ENCODE data around the gene SOX30.
"Not testable (repeated sequence)": the region's sequence is repeated elsewhere in the genome, so short reads cannot be mapped to it uniquely, and the experiment has no call there.

Gene SOX30

GRCh38 chr5:157652377-157652692, at the start of gene SOX30:
Gene SOX30, minus strand, starts transcription at chr5:157652438. Its CDS starts 360 bp downstream, at chr5:157652078.
- H3K4me3 ChIP-seq = peak within 1 kb of the TSS; percentile 24 to 41 (median 27)
- peak within 1 kb of the TSS in 13 of 21 experiments; percentile 14 to 77 (median 51) for H3K27ac ChIP-seq

DNA sequence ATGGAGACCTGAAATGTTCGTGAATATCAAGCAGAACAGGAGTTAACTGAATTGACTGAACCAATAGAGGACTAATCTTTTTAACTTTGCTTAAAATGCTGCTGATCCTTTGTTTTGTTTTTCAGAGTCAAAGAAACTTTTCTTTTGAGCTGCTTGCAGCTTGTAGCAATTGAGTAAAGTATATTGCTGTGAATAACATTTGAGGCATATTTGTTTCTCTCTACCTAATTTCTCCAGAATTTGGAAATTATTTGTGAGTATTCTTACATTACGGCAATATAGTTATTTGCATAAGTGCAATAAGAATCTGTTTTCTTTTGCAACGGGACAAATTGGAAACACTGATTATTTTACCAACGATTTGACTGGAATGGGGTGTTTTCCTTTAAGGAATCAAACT, 46.4 kb upstream of the SOX30 start:
- not testable (repeated sequence) for H3K27ac ChIP-seq, H3K4me3 ChIP-seq

DNA sequence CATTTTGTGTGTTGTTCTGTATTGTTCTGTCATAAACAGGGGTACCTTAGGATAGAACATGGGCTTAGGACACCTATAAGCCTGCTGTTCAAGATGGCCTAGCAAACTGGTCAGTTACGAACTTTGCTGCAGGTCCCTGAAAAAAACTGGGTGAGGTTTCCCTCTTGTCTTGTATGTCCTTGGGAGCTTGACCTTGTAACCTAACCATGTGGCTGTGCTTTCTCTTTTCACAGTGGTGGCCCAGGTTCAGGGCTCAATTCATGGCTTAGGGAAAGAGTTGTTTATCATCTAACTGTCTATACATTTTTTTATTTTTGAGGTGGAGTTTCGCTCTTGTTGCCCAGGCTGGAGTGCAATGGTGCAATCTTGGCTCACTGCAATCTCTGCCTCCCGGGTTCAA, 43.9 kb upstream of the SOX30 start:
- not testable (repeated sequence) for H3K4me3 ChIP-seq, H3K27ac ChIP-seq

DNA sequence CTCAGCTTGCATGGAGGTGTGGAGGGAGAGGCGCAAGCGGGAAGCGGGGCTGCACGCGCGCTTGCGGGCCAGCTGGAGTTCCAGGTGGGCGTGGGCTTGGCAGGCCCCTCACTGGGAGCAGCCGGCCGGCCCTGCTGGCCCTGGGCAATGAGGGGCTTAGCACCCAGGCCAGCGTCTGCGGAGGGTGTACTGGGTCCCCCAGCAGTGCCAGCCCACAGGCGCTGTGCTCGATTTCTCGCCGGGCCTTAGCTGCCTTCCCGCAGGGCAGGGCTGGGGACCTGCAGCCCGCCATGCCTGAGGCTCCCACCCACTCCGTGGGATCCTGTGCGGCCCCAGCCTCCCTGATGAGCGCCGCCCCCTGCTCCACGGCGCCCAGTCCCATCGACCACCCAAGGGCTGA, 41.6 kb upstream of the SOX30 start:
- not testable (repeated sequence) for H3K27ac ChIP-seq, H3K4me3 ChIP-seq

- no peak overlapping the region for H3K4me3 ChIP-seq
- no peak overlapping the region for H3K27ac ChIP-seq
These were observed 38.6 kb upstream of the SOX30 start for GRCh38 chr5:157690690-157691433.

DNA sequence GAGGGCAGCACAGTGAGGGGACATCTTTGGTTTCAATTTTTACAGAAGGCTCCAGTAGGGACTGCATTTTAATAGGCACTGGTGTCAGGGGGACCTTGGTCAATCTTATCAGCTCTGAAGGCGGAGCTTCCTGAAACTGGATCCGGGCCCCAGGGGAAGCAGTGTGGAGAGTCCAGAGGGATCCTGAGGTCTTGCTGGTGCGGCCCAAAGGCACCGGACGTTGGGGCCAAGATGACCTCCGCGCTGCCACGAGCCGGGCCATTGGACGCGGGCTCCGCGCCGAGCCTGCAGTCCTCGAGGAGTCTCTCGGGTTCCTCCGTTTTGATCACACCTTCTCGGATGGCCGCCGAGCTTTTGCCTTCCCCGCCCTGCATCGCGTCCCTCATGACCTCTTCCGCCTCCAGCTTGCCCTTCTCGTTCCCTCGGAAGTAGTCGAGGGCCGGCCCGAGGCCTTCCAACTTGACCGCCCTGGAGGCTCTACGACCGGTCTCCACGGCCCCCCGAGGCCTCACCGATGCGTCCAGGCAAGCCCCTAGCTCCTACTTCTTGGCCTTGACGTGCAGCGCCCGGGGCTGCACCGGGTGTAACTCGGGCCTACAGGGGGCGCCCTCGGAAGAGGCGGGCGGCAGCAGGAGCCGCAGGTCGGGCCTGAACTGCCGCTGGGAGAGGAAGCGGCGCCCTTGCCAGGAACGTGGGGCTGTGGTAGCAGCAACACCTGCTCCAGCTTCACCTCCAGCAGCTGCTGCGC, 37.9 kb upstream of the SOX30 start:
- Histone ChIP-seq H3K27ac (no peak overlapping the region), H3K4me3 (no peak overlapping the region)

- no peak overlapping the region for H3K4me3 ChIP-seq
- H3K27ac ChIP-seq = no peak overlapping the region
These were observed 34.9 kb upstream of the SOX30 start for GRCh38 chr5:157687198-157687554.

GRCh38 chr5:157686276-157687197, 34.3 kb upstream of the SOX30 start:
- H3K4me3 ChIP-seq, H3K27ac ChIP-seq: not testable (repeated sequence)

DNA sequence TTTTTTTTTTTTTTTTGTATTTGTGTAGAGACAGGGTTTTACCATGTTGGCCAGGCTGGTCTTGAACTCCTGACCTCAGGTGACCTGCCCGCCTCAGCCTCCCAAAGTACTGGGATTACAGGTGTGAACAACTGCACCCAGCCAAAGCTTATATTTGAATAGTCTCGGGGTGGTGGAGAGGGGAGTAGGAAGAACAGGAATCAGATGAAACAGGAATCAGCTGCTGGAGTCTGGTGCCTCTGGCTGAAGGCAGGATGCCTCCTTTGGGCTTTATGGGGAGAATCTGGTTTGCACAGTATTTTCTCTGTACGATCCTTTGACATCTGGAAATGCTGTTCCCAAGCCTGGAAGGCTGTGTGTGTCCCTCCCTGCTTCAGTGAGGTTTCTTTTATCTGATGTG, 30.0 kb upstream of the SOX30 start:
- no peak overlapping the region for H3K27ac ChIP-seq

DNA sequence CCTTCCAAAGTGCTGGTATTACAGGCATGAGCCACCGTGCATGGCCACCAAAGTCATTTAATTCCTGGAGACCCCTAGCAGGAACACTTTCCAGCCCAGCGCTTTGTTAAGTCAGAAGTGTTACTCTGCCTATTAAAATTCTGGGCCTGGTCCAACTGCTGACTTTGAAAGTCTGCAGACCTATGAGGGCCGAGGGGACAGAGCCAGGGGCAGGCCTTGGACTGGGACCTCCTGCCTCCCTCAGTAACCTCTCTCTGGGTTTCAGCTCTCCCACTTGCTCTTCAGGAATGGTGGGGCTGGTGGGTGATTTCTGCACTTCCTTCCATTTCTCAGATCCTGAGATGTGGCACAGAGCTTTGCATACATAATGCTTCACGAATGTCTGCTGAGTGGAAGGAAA, 28.8 kb upstream of the SOX30 start:
- H3K4me3 ChIP-seq = no peak overlapping the region
- no peak overlapping the region for H3K27ac ChIP-seq

More for the DNA sequence above, 30.0 kb upstream of the SOX30 start:
- no peak overlapping the region for H3K4me3 ChIP-seq

DNA sequence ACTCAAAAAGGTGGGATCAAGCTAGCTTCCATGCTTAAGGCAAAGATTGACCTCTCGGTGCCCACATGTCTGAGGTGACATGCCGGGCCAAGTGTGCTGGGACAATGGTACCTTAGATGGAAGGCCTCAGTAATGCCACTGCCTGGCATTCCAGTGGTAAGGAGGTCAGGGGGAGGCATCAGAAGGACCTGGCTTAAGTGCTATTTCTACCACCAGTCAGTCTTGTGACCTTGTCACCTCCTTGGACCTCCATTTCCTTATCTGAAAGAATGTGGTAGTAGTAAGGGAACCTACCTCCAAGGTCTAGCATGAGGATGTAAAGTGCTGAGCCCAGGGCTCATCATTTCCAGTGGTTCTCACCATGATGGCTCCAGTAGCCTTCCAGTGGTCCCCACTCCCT, 28.0 kb upstream of the SOX30 start:
- Histone ChIP-seq H3K4me3 (no peak overlapping the region), H3K27ac (no peak overlapping the region)

GRCh38 chr5:157679801-157680200, 27.6 kb upstream of the SOX30 start:
- Histone ChIP-seq H3K27ac (no peak overlapping the region), H3K4me3 (no peak overlapping the region)

- H3K27ac ChIP-seq = no peak overlapping the region
- no peak overlapping the region for H3K4me3 ChIP-seq
These were observed 25.7 kb upstream of the SOX30 start for GRCh38 chr5:157677931-157678330.

DNA sequence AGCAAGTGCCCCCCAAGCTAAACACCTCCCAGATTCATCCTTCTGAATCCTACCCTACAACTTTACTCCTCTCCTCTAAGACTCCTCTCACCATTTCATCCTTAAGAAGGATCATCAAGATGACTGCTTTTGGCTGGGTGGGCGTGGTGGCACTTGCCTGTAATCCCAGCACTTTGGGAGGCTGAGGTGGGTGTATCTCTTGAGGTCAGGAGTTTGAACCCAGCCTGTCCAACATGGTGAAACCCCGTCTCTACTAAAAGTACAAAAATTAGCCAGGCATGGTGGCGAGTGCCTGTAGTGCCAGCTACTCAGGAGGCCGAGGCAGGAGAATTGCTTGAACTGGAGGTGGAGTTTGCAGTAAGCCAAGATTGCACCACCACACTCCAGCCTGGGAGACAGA, 22.1 kb upstream of the SOX30 start:
- H3K4me3 ChIP-seq, H3K27ac ChIP-seq: not testable (repeated sequence)

- Histone ChIP-seq H3K27ac (no peak overlapping the region), H3K4me3 (no peak overlapping the region)
These were observed 20.7 kb upstream of the SOX30 start for GRCh38 chr5:157672976-157673375.

DNA sequence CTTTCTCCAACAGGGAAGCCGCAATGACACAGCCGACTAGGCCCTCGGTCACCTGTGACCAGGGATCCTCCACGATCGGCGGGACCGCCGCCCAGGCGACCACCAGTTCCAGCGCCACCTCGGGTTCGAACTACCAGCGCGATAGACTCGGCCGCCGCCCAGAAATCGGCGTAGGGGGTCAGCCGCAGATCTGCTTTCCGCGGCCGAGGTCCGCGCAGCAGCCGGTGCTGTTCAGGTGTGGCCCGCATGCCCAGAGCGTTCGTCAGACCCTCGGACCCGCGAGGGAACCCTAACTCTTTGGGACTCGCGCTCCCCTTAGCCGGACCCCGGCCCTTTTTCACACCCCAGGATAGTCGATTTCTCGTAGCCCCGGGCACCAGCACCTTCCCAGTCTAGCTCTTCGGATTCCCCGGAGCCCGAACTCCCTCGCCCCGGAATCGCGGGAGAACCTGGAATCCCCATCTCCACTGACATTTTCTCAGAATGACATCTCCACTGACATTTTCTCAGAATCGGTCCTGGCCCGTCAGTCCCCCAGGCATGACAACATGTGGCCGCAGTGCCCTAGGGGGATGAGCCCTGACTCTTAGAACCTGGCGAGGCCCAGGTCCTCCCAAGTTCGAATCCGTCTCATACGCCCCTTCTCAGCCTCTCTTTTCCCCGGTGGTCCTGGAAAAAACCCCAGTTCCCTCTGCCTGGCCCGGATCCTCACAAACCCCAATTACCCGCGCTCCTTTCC, 19.5 kb upstream of the SOX30 start:
- Histone ChIP-seq H3K27ac (peak overlapping the region in 3 of 21 experiments; percentile 10 to 70 (median 48)), H3K4me3 (peak overlapping the region; percentile 37 to 56 (median 45))

- Histone ChIP-seq H3K27ac (peak within 1 kb of the TSS in 8 of 21 experiments; percentile 4 to 70 (median 39)), H3K4me3 (peak within 1 kb of the TSS; percentile 37 to 56 (median 45))
These were observed 18.7 kb upstream of the SOX30 start, which contains the start of gene C5orf52 for GRCh38 chr5:157670662-157671591. Gene C5orf52, plus strand, starts transcription at chr5:157671533. Its CDS starts 82 bp downstream, at chr5:157671615.

DNA sequence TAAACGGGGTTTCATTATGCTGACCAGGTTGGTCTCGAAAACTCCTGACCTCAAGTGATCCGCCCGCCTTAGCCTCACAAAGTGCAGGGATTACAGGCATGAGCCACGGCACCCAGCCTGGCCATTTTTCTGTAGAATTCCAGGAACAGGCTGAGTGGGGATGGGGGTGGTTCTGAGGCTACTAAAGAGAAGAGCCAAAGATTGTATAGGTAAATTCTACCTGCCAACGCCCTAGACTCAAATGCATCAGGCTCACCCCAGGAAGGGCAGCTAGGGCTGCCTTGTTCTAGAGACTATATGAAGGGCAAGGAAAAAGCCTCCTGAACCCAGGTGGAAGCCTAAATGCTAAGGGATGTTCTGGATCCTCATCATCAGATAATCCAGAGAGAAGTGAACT, 17.5 kb upstream of the SOX30 start:
- H3K4me3 ChIP-seq = no peak overlapping the region
- H3K27ac ChIP-seq = no peak overlapping the region

GRCh38 chr5:157668356-157668755, 16.1 kb upstream of the SOX30 start:
- Histone ChIP-seq H3K4me3 (no peak overlapping the region), H3K27ac (no peak overlapping the region)
